ENCODE results near the gene MAPK7. TPM values are rescaled to one million over a fixed set of nuclear protein-coding genes. Genes with fewer than 3 reads are reported as not detected.
A peak's percentile ranks its signal among the peaks of the same experiment; 100 is the strongest.

Gene MAPK7
- total RNA-seq, 1 donor from 2014 or later = 146 TPM

DNA sequence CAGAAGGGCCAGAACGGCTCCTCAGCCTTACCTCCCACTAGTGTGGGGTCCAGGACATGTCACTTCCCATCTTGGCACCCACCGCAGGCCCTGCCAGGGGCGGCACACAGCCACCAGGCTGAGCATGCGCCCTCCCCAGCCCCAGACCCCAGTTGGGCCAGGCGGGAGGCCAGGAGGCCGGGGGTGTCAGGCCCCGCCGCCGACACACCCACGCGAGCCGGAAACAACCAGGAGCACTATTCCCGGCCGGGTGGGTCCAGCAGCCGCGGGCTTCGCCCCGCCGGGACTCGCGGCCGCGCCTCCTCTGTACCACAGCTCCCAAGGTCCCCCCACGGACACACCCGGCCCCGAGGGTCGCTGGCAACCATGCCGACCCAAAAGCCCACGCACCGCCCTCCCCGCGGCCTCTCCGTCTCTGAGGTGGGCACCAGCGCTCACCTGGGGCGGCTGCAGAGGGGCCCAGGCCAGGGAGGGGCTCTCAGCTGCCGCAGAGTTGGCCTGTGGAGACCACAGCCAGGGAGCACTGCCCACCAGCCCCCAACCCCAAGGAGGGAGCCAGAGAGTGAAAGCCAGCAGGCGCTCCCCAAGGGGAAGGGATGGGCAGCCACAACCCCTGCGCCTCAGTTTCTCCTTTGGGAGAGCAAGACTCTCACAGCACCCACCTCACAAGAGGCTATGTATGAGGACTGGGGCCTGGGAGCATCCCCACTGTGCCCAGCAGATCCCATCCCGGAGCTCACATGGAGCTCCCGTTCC lies 33.8 kb upstream of the MAPK7 start:
- peaks cover 18 to 23% of the 10 kb centered on the region in 2 donors for H3K4me1 ChIP-seq

GRCh38 chr17:19345067-19345460 lies 33.2 kb upstream of the MAPK7 start:
- DNase-seq (ENCODE audit: low spot score in 2 of 2) = no peak
- TF ChIP-seq, protein P1, sequence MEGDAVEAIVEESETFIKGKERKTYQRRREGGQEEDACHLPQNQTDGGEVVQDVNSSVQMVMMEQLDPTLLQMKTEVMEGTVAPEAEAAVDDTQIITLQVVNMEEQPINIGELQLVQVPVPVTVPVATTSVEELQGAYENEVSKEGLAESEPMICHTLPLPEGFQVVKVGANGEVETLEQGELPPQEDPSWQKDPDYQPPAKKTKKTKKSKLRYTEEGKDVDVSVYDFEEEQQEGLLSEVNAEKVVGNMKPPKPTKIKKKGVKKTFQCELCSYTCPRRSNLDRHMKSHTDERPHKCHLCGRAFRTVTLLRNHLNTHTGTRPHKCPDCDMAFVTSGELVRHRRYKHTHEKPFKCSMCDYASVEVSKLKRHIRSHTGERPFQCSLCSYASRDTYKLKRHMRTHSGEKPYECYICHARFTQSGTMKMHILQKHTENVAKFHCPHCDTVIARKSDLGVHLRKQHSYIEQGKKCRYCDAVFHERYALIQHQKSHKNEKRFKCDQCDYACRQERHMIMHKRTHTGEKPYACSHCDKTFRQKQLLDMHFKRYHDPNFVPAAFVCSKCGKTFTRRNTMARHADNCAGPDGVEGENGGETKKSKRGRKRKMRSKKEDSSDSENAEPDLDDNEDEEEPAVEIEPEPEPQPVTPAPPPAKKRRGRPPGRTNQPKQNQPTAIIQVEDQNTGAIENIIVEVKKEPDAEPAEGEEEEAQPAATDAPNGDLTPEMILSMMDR (IDR thresholded peaks at IDR 0.05) = no peak
- no peaks in the 10 kb centered on the region for H3K27me3 ChIP-seq
- H3K4me1 ChIP-seq = peaks cover 18 to 23% of the 10 kb centered on the region in 2 donors
- H3K9me3 ChIP-seq = no peaks in the 10 kb centered on the region
- intact Hi-C loops (cut with DNase I) = no loop called here
- no peaks in the 10 kb centered on the region for H3K36me3 ChIP-seq
- no peak overlapping the region for H3K4me3 ChIP-seq
- H3K27ac ChIP-seq = peak overlapping the region; percentile 94 to 95

More for the DNA sequence above, 33.8 kb upstream of the MAPK7 start:
- Histone ChIP-seq H3K9me3 (no peaks in the 10 kb centered on the region), H3K4me3 (no peak overlapping the region), H3K27ac (peak overlapping the region; percentile 1 to 95), H3K36me3 (no peaks in the 10 kb centered on the region), H3K27me3 (no peaks in the 10 kb centered on the region)
- intact Hi-C loops (cut with DNase I) = no loop called here
- TF ChIP-seq, protein P1 (IDR thresholded peaks at IDR 0.05) = no peak
- DNase-seq (ENCODE audit: low spot score in 2 of 2) = peak in 1 of 2 donors; percentile 5

DNA sequence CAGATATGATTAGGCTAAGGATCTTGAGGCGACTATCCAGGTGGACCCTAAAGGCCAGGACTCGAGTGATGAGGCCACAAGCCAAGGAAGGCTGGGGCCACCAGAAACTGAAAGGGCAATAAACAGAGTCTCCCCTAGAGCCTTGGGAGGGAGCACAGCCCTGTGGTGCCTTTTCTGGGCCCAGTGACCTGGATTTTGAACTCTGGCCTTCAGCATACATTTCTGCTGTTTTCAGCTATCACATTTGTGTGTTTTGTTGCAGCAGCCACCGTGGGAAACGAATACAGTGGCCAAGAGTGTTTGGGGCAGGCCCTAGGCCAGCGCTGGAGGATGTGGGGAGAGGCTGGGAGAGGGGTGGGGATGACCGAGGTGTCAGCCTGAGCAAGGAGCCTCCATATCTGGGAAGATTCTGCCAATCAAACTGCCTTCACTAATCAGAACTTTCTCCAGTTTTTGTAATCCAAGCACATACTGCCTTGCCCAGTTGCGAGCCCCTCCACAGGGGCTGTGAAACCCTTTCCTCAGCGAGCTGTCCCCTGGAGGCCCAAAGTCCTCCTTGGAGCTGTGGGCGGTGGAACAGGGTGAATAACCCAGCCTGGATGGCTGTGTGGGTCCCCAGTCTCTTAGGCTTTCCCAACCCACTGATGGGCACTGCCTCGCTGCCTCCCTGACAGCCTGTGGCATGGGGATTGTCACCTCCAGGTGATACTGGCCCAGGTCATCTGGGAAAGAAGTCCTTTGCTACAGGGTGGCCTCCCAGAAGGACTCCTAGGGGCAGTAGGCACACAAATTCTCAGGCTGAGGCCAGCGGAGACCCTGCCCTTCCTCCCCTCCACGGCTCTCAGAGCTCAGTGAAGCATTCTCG lies 32.6 kb upstream of the MAPK7 start:
- H3K9me3 ChIP-seq = no peaks in the 10 kb centered on the region
- DNase-seq (ENCODE audit: low spot score in 2 of 2) = no peak
- H3K4me3 ChIP-seq = peak overlapping the region in 1 of 2 donors; percentile 14
- peak overlapping the region; percentile 94 to 95 for H3K27ac ChIP-seq
- no peaks in the 10 kb centered on the region for H3K36me3 ChIP-seq
- TF ChIP-seq, protein P1 (IDR thresholded peaks at IDR 0.05) = no peak
- intact Hi-C loops (cut with DNase I) = no loop called here
- H3K27me3 ChIP-seq = no peaks in the 10 kb centered on the region
- peaks cover 18 to 23% of the 10 kb centered on the region in 2 donors for H3K4me1 ChIP-seq

GRCh38 chr17:19346351-19347255 lies 31.7 kb upstream of the MAPK7 start:
- peak; percentile 57 to 94 for DNase-seq (ENCODE audit: low spot score in 2 of 2)
- Histone ChIP-seq H3K27ac (peak overlapping the region; percentile 94 to 95), H3K36me3 (no peaks in the 10 kb centered on the region), H3K9me3 (no peaks in the 10 kb centered on the region), H3K4me1 (peaks cover 18 to 23% of the 10 kb centered on the region in 2 donors), H3K27me3 (no peaks in the 10 kb centered on the region), H3K4me3 (peak overlapping the region in 1 of 2 donors; percentile 14)
- intact Hi-C loops (cut with DNase I) = no loop called here
- TF ChIP-seq, protein P1 (IDR thresholded peaks at IDR 0.05) = no peak
